SK-N-MC (cell line): ENCODE measurements around the gene PRDM5.

Experiments used
- EZH2 ChIP-seq: fragments of 200-600 bp; sonication (generic); IDR thresholded peaks from one replicate; pipeline ENCODE4 v1.6.1; 2017; ENCODE audit warnings: antibody characterized with exemption
- POLR2AphosphoS5 ChIP-seq: IDR thresholded peaks from 2 replicates; pipeline ENCODE4 v1.6.1; 2012; ENCODE audit warnings: mild to moderate bottlenecking, low read depth, low read length, borderline replicate concordance

- TF ChIP-seq POLR2AphosphoS5 (no peak), EZH2 (no peak)
Observed at GRCh38 chr4:120839974-120840751, 82.4 kb downstream of the PRDM5 start.
